PFSK-1 (cell line): ENCODE data around the gene SLC35E1.

Source experiments
- FOXP2 ChIP-seq: optimal IDR thresholded peaks from 2 replicates; pipeline ENCODE3; 2011; ENCODE audit warnings: borderline replicate concordance, control low read depth, inconsistent platforms; ENCODE audit not compliant: insufficient read depth; ENCODE audit errors: extremely low read length, extremely low read depth
- POLR2AphosphoS5 ChIP-seq: IDR thresholded peaks from 2 replicates; pipeline ENCODE4 v1.6.1; 2012; ENCODE audit warnings: low read depth, mild to moderate bottlenecking, control low read depth, low read length, moderate library complexity
- SIN3A ChIP-seq: IDR thresholded peaks from 2 replicates; pipeline ENCODE4 v1.6.1; 2012; ENCODE audit warnings: mild to moderate bottlenecking, low read length, moderate library complexity, borderline replicate concordance; ENCODE audit not compliant: insufficient read depth
- TAF1 ChIP-seq: IDR thresholded peaks from 2 replicates; pipeline ENCODE4 v1.6.1; 2012; ENCODE audit warnings: low read length, control low read depth, borderline replicate concordance; ENCODE audit not compliant: insufficient read depth
- TF ChIP-seq, protein P1 (sequence below), 2 experiments: IDR thresholded peaks; 2 replicates each; pipeline versions ENCODE4 v1.6.1 to v1.8.0; 2011 to 2012; ENCODE audit warnings: low read depth in 2 of 2, low read length in 2 of 2, control low read depth in 1 of 2, inconsistent platforms in 1 of 2, mild to moderate bottlenecking in 1 of 2, moderate library complexity in 1 of 2; ENCODE audit not compliant: insufficient read depth in 1 of 2

SLC35E1 gene

DNA sequence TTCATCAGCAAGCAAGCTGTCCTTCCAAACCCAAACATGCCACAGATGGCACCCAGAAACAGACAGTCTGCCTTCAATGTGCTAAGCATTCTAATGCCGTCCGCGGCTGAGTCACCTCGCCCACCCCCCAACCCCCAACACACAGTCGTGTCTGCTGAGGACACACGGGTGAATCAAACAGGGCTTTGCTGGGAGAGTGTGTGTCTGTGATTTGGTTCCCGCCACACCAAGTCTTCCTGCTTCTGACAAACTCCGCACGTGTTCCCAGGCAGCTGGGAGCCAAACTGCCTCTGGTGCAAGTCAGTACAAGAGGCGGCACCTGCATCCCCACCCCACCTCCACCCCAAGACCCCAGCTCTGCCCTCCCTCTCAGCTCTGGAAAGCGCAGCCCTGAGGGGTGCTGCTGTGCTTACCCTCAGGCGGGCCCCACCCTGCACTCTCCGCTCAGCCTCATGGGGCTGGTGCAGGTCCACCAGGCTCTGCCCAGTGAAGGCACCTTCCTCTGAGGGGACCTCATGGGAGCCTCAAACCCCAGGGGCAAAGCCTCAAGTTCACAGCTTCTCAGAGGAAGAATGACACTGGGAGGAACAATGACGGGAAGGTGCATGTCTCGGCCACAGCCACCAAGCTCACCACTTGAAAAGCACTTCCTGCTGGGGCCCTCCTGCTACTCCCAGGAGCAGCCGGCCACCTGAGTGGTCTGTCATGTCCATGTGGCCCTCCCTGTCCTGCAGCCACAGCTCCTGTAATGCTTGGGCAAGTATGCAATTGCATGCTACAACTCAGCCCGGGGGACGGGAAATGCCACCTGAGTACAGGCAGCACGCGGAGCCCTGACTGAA lies 15.0 kb upstream of the SLC35E1 start:
- no peak for TF ChIP-seq TAF1
- TF ChIP-seq, protein P1, sequence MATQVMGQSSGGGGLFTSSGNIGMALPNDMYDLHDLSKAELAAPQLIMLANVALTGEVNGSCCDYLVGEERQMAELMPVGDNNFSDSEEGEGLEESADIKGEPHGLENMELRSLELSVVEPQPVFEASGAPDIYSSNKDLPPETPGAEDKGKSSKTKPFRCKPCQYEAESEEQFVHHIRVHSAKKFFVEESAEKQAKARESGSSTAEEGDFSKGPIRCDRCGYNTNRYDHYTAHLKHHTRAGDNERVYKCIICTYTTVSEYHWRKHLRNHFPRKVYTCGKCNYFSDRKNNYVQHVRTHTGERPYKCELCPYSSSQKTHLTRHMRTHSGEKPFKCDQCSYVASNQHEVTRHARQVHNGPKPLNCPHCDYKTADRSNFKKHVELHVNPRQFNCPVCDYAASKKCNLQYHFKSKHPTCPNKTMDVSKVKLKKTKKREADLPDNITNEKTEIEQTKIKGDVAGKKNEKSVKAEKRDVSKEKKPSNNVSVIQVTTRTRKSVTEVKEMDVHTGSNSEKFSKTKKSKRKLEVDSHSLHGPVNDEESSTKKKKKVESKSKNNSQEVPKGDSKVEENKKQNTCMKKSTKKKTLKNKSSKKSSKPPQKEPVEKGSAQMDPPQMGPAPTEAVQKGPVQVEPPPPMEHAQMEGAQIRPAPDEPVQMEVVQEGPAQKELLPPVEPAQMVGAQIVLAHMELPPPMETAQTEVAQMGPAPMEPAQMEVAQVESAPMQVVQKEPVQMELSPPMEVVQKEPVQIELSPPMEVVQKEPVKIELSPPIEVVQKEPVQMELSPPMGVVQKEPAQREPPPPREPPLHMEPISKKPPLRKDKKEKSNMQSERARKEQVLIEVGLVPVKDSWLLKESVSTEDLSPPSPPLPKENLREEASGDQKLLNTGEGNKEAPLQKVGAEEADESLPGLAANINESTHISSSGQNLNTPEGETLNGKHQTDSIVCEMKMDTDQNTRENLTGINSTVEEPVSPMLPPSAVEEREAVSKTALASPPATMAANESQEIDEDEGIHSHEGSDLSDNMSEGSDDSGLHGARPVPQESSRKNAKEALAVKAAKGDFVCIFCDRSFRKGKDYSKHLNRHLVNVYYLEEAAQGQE (IDR thresholded peaks at IDR 0.05; ENCODE audit: insufficient read depth in 1 of 2, low read depth in 2 of 2, low read length in 2 of 2) = no peak
- no peak for TF ChIP-seq FOXP2
- TF ChIP-seq POLR2AphosphoS5 = no peak
- TF ChIP-seq SIN3A = no peak

DNA sequence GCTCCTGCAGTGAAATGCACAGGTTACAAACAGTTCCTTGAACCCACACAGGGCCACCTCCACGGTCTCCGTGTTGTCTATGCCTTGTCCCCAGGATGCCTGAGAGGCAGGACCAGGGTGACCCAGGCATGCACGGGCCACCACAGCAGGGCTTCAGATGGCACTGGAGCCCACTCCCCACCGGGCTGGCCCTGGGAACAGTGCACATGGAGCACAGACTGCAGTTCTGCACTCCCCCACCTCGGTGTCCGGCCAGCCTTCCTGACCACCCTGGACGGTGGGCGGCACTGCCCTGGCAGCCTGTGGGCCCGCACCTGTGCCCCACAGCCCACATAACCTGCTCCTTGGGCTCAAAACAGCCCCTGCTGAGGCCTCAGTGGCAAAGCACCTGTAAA lies 14.3 kb upstream of the SLC35E1 start:
- no peak for TF ChIP-seq TAF1
- TF ChIP-seq SIN3A = no peak
- no peak for TF ChIP-seq FOXP2
- TF ChIP-seq, protein P1 (IDR thresholded peaks at IDR 0.05; ENCODE audit: insufficient read depth in 1 of 2, low read depth in 2 of 2, low read length in 2 of 2) = no peak
- TF ChIP-seq POLR2AphosphoS5 = no peak

DNA sequence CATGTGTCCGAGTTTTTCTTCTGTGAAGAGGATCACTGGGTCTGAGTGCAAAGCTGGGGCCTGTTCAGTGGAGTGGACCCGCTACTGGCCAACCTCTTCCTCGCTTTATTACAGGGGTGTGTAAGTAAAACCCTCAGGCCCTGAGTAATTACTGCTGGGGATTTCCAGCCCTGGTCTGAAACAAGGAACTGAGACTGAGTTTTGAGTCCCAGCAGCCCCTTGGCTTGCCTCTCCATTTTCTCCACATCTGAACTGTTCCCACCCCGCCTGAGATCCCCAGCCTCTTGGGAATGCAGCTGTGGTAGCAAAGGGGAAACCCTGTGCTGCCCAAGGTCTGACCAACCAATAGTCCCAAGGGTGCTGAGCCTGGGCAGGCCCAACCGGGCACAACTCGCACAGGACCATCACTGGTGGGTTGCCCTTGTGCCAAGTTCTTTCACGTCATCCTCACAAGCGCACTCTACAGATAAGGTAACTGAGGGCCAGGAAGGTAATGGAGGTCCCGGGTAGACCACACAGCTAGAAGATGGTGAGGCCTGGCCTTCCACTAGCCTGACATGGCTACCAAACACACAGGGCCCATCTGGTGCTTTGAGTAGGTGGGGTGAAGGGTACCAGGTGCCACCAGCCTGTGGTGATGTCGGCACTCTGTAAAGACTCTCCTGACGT lies 13.7 kb upstream of the SLC35E1 start:
- no peak for TF ChIP-seq POLR2AphosphoS5
- TF ChIP-seq SIN3A = no peak
- TF ChIP-seq TAF1 = no peak
- TF ChIP-seq, protein P1 (IDR thresholded peaks at IDR 0.05; ENCODE audit: insufficient read depth in 1 of 2, low read depth in 2 of 2, low read length in 2 of 2) = no peak

DNA sequence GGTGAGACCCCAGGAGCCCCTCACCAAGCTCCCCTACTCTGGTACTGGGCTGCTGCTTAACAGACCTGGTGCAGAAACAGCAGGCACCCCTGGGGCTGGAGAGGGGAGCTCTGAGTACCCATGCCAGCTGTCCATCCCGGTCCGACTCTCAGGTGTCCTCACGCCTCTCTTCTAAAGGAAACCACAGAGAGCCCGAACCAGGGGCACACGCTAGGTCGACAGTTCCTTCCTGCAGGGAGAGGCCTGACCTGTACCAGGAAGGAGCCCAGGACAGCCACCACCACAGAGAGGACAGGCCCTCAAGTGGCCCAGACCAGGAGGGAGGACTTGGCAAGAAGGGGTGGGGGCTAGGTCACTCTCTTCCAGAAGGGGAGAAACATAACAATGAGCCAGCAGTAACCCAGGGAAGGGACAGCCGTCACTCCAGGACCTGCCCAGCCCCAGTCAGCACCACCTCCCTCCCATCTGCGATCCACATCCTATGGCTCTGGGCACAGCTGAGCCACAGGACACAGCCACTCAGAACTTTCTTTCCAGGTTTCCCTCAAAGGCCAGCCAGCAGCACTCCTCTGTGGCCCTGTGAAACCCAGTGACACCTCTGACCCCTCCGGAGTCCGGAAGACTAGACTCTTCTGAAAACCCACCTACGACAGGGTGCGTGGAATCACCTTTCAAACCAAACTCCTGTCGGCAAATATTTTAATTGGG lies 13.0 kb upstream of the SLC35E1 start:
- TF ChIP-seq FOXP2 (no peak), POLR2AphosphoS5 (no peak), TAF1 (no peak), SIN3A (no peak)
- TF ChIP-seq, protein P1 (IDR thresholded peaks at IDR 0.05; ENCODE audit: insufficient read depth in 1 of 2, low read depth in 2 of 2, low read length in 2 of 2) = no peak
